ENCODE data around the gene VAPB. TPM values are rescaled to one million over a fixed set of nuclear protein-coding genes. Genes with fewer than 3 reads are reported as not detected.

VAPB gene
- polyA plus RNA-seq, 3 donors: 13.0 to 22.6 (median 20.0) TPM

DNA sequence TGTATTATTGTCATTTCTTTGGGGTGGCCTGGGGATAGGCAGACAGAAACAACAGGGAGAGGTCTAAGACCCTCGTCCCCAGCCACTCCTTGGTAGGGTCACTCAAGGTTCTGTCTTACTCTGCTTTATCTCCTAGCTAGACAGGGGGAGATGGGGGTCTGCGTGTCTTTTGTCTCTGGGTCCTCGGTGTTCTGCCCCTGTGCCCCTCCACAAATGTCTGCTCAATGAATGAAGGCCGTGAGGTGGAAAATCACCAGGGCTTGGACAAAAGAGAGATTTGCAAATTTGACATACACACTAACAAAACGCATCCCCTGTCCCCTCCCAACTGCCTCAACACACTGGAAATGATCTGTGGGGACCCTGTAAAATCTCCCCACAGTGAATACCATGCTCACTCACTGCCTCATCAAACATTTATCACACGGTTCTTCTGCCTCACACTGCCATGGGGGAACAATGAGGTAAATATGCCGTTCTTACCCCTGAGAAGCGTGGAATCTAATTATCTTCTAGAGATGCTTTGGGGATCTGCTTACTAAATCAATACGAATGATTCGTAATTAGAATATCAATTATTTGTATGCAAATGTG lies 13.2 kb upstream of the VAPB start:
- H3K27ac ChIP-seq (ENCODE audit: low read depth, low read length): no peak overlapping the region
- 56 to 87% (median 84%) methylated on average over 10 of the region's 10 CpGs for WGBS, 3 donors

DNA sequence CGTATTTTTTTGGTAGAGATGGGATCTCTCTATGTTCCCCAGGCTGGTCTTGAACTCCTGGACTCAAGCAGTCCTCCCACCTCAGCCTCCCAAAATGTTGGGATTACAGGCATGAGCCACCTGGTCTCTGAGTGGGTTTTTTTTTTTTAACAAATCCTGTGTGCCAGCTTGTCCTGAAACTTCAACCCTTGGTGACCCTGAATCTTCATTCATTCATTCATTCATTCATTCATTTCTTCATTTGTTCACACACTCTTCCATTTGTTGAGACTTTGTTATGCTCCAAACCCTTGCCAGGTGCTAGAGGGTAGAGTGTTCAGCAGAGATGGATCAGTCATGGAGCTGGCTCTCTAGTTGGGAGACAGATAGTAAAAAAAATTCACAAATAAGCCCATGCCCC lies 12.0 kb upstream of the VAPB start:
- no peak overlapping the region for H3K27ac ChIP-seq (ENCODE audit: low read depth, low read length)
- WGBS, 3 donors: 56 to 92% (median 90%) methylated on average over 1 of the region's 1 CpG

- H3K27ac ChIP-seq (ENCODE audit: low read depth, low read length): no peak overlapping the region
- WGBS, 3 donors: 52 to 77% (median 57%) methylated on average over 7 of the region's 7 CpGs
Observed at GRCh38 chr20:58377766-58378401, 11.1 kb upstream of the VAPB start.

DNA sequence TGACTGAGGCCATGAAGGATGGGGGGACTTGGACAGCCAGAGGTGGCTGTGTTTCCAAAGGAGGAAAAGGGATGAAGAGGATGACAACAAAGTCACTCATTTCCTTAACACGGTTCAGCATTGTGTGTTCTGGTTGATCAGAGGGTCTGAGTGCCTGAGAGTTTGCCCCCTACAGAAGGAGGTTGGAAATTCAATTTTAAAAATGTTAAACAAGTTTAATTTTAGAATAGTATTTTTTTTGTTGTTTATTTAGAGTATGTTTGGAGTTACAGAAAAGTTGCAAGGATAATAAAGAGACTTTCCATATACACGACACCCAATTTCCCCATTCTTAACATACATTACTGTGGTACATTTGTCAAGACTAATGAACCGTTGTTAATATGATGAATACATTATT lies 10.3 kb upstream of the VAPB start:
- no peak overlapping the region for H3K27ac ChIP-seq (ENCODE audit: low read depth, low read length)
- 60 to 72% (median 66%) methylated on average over 3 of the region's 3 CpGs for WGBS, 3 donors

DNA sequence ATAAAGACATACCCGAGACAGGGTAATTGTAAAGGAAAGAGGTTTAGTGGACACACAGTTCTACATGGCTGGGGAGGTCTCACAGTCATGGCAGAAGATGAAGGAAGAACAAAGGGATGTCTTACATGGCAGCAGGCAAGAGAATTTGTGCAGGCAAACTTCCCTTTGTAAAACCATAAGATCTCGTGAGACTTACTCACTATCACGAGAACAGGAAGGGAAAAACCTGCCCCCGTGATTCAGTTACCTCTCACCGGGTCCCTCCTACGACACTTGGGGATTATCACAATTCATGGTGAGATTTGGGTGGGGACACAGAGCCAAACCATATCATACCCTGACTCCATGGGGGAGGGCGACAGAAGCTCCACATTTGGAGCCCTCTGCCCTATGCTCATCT lies 7.4 kb upstream of the VAPB start:
- 89 to 94% (median 91%) methylated on average over 7 of the region's 7 CpGs for WGBS, 3 donors
- no peak overlapping the region for H3K27ac ChIP-seq (ENCODE audit: low read depth, low read length)

- WGBS, 3 donors: 79 to 88% (median 85%) methylated on average over 4 of the region's 4 CpGs
Observed at GRCh38 chr20:58382096-58382495, 6.9 kb upstream of the VAPB start.

DNA sequence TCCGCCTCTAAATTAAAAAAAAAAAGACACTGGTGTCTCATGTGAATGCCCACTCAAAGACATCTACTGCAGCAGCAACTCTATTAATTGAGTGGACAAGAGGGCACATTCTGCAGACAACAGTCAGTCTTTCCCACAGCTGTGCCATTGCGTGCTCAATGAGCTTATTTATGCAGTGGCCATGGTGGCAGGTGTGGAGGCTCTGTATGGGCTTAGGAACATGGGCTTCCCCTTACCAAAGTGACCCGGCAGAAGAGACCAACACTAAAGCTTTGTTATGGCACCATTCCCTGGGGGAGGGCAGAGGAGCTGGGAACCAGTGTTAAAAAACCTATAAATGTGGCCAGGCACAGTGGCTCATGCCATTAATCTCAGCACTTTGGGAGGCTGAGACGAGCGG lies 4.2 kb upstream of the VAPB start:
- no peak overlapping the region for H3K27ac ChIP-seq (ENCODE audit: low read depth, low read length)
- WGBS, 3 donors: 86 to 95% (median 89%) methylated on average over 5 of the region's 5 CpGs

More at GRCh38 chr20:58382096-58382495, 6.9 kb upstream of the VAPB start:
- no peak overlapping the region for H3K27ac ChIP-seq (ENCODE audit: low read depth, low read length)

GRCh38 chr20:58388028-58388601 lies 914 bp upstream of the VAPB start:
- no peak overlapping the region for H3K27ac ChIP-seq (ENCODE audit: low read depth, low read length)
- WGBS, 3 donors: 62 to 78% (median 78%) methylated on average over 4 of the region's 4 CpGs

DNA sequence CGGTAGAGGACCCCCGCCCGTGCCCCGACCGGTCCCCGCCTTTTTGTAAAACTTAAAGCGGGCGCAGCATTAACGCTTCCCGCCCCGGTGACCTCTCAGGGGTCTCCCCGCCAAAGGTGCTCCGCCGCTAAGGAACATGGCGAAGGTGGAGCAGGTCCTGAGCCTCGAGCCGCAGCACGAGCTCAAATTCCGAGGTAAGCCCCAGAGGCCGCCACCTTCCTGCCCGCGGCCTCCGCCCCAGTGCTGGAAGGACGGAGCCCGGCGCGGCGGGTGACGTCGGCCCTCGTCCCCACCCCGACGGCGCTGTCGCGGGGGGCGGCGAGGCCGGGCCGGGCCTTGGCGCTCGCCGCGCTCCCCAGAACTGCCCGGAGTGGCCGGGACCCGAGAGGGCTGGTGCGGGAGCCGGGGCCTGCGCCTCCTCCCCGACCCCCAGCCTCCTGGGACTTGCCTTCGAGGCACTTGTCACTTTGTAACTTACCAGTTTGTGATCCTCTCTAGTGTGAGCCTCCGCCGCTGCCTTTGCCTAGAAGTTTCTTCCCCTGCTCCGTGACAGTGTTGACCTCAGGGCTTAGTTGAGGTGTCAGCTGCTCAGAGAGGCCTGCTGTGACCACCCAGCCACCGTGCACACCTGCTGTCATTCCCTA lies 417 bp downstream of the VAPB start:
- 0 to 1% (median 0%) methylated on average over 45 to 56 of the region's 56 CpGs for WGBS, 3 donors

GRCh38 chr20:58389968-58390658 lies 1.1 kb downstream of the VAPB start:
- WGBS, 3 donors: 67 to 76% (median 75%) methylated on average over 17 of the region's 17 CpGs
- H3K27ac ChIP-seq (ENCODE audit: low read depth, low read length): no peak overlapping the region

More for the DNA sequence above, 417 bp downstream of the VAPB start:
- peak overlapping the region; percentile 74 for H3K27ac ChIP-seq (ENCODE audit: low read depth, low read length)

- WGBS, 3 donors: 94 to 97% (median 96%) methylated on average over 8 of the region's 8 CpGs
- no peak overlapping the region for H3K27ac ChIP-seq (ENCODE audit: low read depth, low read length)
Observed at GRCh38 chr20:58390659-58391035, 1.6 kb downstream of the VAPB start.

DNA sequence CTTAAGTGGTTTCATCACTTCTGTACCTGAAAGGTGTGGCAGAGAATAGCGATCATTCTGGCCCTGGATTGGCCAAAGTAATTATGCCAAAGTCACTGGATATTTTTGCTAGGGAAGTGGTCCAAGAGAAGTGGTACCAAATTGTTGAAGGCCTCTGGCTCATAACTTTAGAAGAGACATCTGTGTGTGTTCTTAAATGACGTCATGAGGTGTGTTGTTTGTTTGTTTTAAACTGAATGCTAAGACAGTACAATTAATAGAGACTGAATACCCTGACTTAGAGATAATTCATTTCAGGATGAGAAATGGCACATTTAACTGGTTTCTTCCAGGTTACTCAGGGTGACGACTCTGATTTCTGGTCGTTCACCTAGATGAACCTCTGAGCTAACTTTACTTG lies 3.3 kb downstream of the VAPB start:
- WGBS, 3 donors: 75 to 91% (median 87%) methylated on average over 4 of the region's 4 CpGs
- H3K27ac ChIP-seq (ENCODE audit: low read depth, low read length): no peak overlapping the region

- no peak overlapping the region for H3K27ac ChIP-seq (ENCODE audit: low read depth, low read length)
- 83 to 86% (median 83%) methylated on average over 3 of the region's 3 CpGs for WGBS, 3 donors
Observed at GRCh38 chr20:58393299-58393698, 4.3 kb downstream of the VAPB start.

- WGBS, 3 donors: 61 to 80% (median 80%) methylated on average over 4 of the region's 4 CpGs
- H3K27ac ChIP-seq (ENCODE audit: low read depth, low read length): no peak overlapping the region
Observed at GRCh38 chr20:58394801-58395200, 5.8 kb downstream of the VAPB start.

DNA sequence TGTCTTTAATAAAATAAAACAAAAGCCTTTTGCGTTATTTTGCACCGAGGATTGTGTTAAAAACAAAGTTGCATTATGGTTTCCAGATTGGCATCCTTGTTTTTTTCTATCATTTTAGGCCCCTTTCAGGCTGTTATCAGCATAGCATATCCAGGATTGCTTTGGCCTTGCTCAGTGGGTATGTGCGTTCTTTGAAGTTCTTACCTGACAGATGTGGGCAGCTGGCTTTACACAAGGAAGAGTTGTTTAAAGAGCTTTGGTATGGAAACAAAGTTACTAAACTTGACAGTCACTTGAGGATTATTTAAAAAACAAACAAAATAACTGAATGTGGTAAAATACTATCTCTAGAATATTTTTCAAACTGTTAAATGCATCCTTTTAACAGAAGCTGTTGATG lies 6.6 kb downstream of the VAPB start:
- WGBS, 3 donors: 74 to 96% (median 96%) methylated on average over 3 of the region's 3 CpGs

DNA sequence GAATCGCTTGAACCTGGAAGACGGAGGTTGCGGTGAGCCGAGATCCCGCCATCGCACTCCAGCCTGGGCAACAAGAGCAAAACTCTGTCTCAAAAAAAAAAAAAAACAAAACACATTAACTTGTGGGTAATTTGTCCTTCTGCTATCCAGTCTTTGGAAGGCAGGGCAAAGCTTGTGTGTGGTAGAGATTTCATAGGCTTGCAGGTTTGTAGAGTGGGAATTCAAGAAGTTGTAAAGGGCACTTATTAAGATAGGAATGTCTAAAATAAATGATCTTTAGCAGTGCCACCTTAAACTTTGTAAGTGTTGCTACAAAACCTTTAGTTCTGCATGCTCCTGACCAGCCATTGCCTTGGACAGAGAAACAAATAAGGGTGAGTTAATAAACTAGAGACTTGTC lies 8.4 kb downstream of the VAPB start:
- 97 to 99% (median 98%) methylated on average over 6 of the region's 6 CpGs for WGBS, 3 donors
- H3K27ac ChIP-seq (ENCODE audit: low read depth, low read length): no peak overlapping the region

More for the DNA sequence above, 6.6 kb downstream of the VAPB start:
- no peak overlapping the region for H3K27ac ChIP-seq (ENCODE audit: low read depth, low read length)

- 75 to 88% (median 82%) methylated on average over 5 of the region's 5 CpGs for WGBS, 3 donors
- no peak overlapping the region for H3K27ac ChIP-seq (ENCODE audit: low read depth, low read length)
Observed at GRCh38 chr20:58398254-58398653, 9.2 kb downstream of the VAPB start.

GRCh38 chr20:58399926-58400325 lies 10.9 kb downstream of the VAPB start:
- no peak overlapping the region for H3K27ac ChIP-seq (ENCODE audit: low read depth, low read length)
- 88 to 91% (median 88%) methylated on average over 6 of the region's 6 CpGs for WGBS, 3 donors

DNA sequence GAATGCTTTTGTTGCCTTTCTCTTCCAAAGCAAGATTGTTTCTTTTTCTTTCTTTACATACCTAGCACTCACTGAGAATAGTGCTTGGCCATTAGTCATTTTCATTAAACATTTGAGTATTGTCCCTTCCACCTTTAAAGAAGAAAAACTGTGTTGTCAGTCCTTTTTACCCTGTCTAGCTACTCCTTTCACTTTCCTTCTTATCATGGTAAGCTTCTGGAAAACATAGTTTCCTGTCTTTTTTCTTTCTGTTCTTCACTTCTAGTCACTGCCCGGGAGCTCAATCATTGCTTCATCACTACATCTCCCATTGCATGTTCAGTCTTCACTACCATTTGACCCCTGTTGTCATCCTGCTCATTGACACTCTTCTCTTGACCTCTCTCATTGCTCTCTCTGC lies 12.1 kb downstream of the VAPB start:
- H3K27ac ChIP-seq (ENCODE audit: low read depth, low read length): no peak overlapping the region
- WGBS, 3 donors: 54 to 92% (median 65%) methylated on average over 1 of the region's 1 CpG
